NCI-H1417 (cell line): Measurements from ENCODE around the gene TMEM171.

Source experiments
- DNase-seq, 3 experiments: peaks; one replicate each; lab custom pipeline; 2025; lab: John Stamatoyannopoulos, UW

The TMEM171 gene

GRCh38 chr5:73152411-73153388, 32.3 kb downstream of the TMEM171 start:
- DNase-seq = no peak

GRCh38 chr5:73153513-73153912, 33.1 kb downstream of the TMEM171 start:
- DNase-seq = no peak

GRCh38 chr5:73154208-73155006, 34.0 kb downstream of the TMEM171 start:
- DNase-seq = no peak

- no peak for DNase-seq
These were observed 35.2 kb downstream of the TMEM171 start for GRCh38 chr5:73155271-73156222.

GRCh38 chr5:73157414-73158303, 37.3 kb downstream of the TMEM171 start:
- DNase-seq = no peak

GRCh38 chr5:73158313-73158712, 37.9 kb downstream of the TMEM171 start:
- peak in 1 of 3 experiments; percentile 73 for DNase-seq

- DNase-seq = no peak
These were observed 39.9 kb downstream of the TMEM171 start for GRCh38 chr5:73160239-73160671.

- DNase-seq = no peak
These were observed 50.1 kb downstream of the TMEM171 start for GRCh38 chr5:73170522-73170921.

- DNase-seq = peak in 1 of 3 experiments; percentile 1
These were observed 51.1 kb downstream of the TMEM171 start for GRCh38 chr5:73171495-73171894.

- no peak for DNase-seq
These were observed 52.6 kb downstream of the TMEM171 start, which contains the start of gene TMEM174 for GRCh38 chr5:73172951-73173350. Gene TMEM174, plus strand, starts transcription at chr5:73173193. Its CDS starts 51 bp downstream, at chr5:73173244.

- no peak for DNase-seq
These were observed 53.9 kb downstream of the TMEM171 start for GRCh38 chr5:73174100-73174815.

- DNase-seq = no peak
These were observed 55.9 kb downstream of the TMEM171 start for GRCh38 chr5:73176250-73176649.

GRCh38 chr5:73178265-73178664, 57.9 kb downstream of the TMEM171 start:
- no peak for DNase-seq

- DNase-seq = peak in 2 of 3 experiments; percentile 55 to 58
These were observed 59.4 kb downstream of the TMEM171 start for GRCh38 chr5:73179730-73180129.

GRCh38 chr5:73180566-73180965, 60.2 kb downstream of the TMEM171 start:
- DNase-seq = no peak
